Measurements from ENCODE around the gene VPS51.

The VPS51 gene

GRCh38 chr11:65120831-65121230, 24.8 kb downstream of the VPS51 start:
- no peak for DNase-seq (ENCODE audit: low read depth)

GRCh38 chr11:65121447-65121864, 25.4 kb downstream of the VPS51 start:
- no peak for DNase-seq (ENCODE audit: low read depth)

- peak; percentile 98 for DNase-seq (ENCODE audit: low read depth)
These were observed 26.1 kb downstream of the VPS51 start, which contains the start of the genes FAU and MRPL49 for GRCh38 chr11:65121865-65122696. FAU (minus strand) TSS chr11:65122134; CDS start chr11:65121813, 321 bp downstream. MRPL49 (plus strand) TSS chr11:65122321; CDS start chr11:65122347, 26 bp downstream.

- no peak for DNase-seq (ENCODE audit: low read depth)
These were observed 28.6 kb downstream of the VPS51 start for GRCh38 chr11:65124480-65125196.

- DNase-seq (ENCODE audit: low read depth) = no peak
These were observed 29.4 kb downstream of the VPS51 start for GRCh38 chr11:65125197-65126056.

GRCh38 chr11:65126624-65127274, 30.7 kb downstream of the VPS51 start:
- no peak for DNase-seq (ENCODE audit: low read depth)

- no peak for DNase-seq (ENCODE audit: low read depth)
These were observed 31.6 kb downstream of the VPS51 start for GRCh38 chr11:65127473-65128181.

GRCh38 chr11:65128182-65129145, 32.5 kb downstream of the VPS51 start:
- DNase-seq (ENCODE audit: low read depth) = no peak

- DNase-seq (ENCODE audit: low read depth) = no peak
These were observed 33.8 kb downstream of the VPS51 start for GRCh38 chr11:65129649-65130441.

GRCh38 chr11:65130631-65131416, 34.8 kb downstream of the VPS51 start:
- DNase-seq (ENCODE audit: low read depth) = no peak

- no peak for DNase-seq (ENCODE audit: low read depth)
These were observed 35.4 kb downstream of the VPS51 start for GRCh38 chr11:65131417-65131776.

- DNase-seq (ENCODE audit: low read depth) = no peak
These were observed 35.9 kb downstream of the VPS51 start for GRCh38 chr11:65131895-65132237.

GRCh38 chr11:65132238-65132987, 36.4 kb downstream of the VPS51 start:
- no peak for DNase-seq (ENCODE audit: low read depth)

GRCh38 chr11:65132988-65133700, 37.1 kb downstream of the VPS51 start:
- DNase-seq (ENCODE audit: low read depth) = no peak

- DNase-seq (ENCODE audit: low read depth) = no peak
These were observed 37.7 kb downstream of the VPS51 start for GRCh38 chr11:65133724-65134123.

- peak; percentile 91 for DNase-seq (ENCODE audit: low read depth)
These were observed 38.4 kb downstream of the VPS51 start, which contains the start of gene SYVN1 for GRCh38 chr11:65134240-65134951. SYVN1 (minus strand) TSS chr11:65134519; CDS start chr11:65133601, 918 bp downstream.

Data from activated T-helper 9 cell treated with anti-CD3 and anti-CD28 coated beads, Interleukin-2, amount 50 U/mL, for 16 hours (primary cell).